Fibroblast of lung (primary cell): Measurements from ENCODE around the gene BORCS8. TPM values are rescaled to one million over a fixed set of nuclear protein-coding genes. Genes with fewer than 3 reads are reported as not detected.

Experiments
- DNase-seq, 2 donors: peaks; one replicate each; pipeline versions ENCODE4 v3.0.0 to v3.0.0-alpha.2; 2010; ENCODE audit warnings: low read depth in 2 of 2
- H2AFZ ChIP-seq: 2 replicates; pipeline ENCODE4 v1.5.1; 2012; ENCODE audit warnings: low read length, control low read depth, inconsistent platforms
- H3K27ac ChIP-seq: 2 replicates; pipeline ENCODE4 v1.5.1; 2011; ENCODE audit warnings: low read length, control low read depth; ENCODE audit not compliant: insufficient read depth
- H3K27me3 ChIP-seq: 2 replicates; pipeline ENCODE4 v1.5.1; 2011; ENCODE audit warnings: mild to moderate bottlenecking, low read length; ENCODE audit not compliant: control insufficient read depth, insufficient read depth
- H3K36me3 ChIP-seq: 2 replicates; pipeline ENCODE4 v1.5.1; 2011; ENCODE audit warnings: low read length; ENCODE audit not compliant: control insufficient read depth, insufficient read depth
- H3K4me1 ChIP-seq: 2 replicates; pipeline ENCODE4 v1.5.1; 2011; ENCODE audit warnings: low read length; ENCODE audit not compliant: control insufficient read depth, insufficient read depth; ENCODE audit errors: extremely low read depth
- H3K4me2 ChIP-seq: 2 replicates; pipeline ENCODE4 v1.5.1; 2011; ENCODE audit warnings: low read length, control low read depth; ENCODE audit not compliant: insufficient read depth; ENCODE audit errors: extremely low read depth
- H3K4me3 ChIP-seq, 4 experiments: fragments of 200-600 bp in 1 of 4; sonication (generic) in 1 of 4; replicated peaks in 1 of 4; 2 replicates each; pipeline ENCODE4 v1.5.1; 2011 to 2016; ENCODE audit warnings: low read length in 4 of 4, low read depth in 3 of 4, mild to moderate bottlenecking in 3 of 4, control low read depth in 2 of 4, inconsistent platforms in 1 of 4, mixed read lengths in 1 of 4; ENCODE audit not compliant: insufficient read depth in 1 of 4; ENCODE audit errors: control extremely low read depth in 1 of 4
- H3K79me2 ChIP-seq: 2 replicates; pipeline ENCODE4 v1.5.1; 2012; ENCODE audit warnings: mild to moderate bottlenecking, low read length, inconsistent platforms; ENCODE audit not compliant: control insufficient read depth, insufficient read depth
- H3K9ac ChIP-seq: 2 replicates; pipeline ENCODE4 v1.5.1; 2011; ENCODE audit warnings: mild to moderate bottlenecking, low read length, control low read depth; ENCODE audit not compliant: insufficient read depth
- H3K9me3 ChIP-seq: 2 replicates; pipeline ENCODE4 v1.5.1; 2012; ENCODE audit warnings: low read depth, low read length; ENCODE audit not compliant: control insufficient read depth, insufficient read depth
- H4K20me1 ChIP-seq: 2 replicates; pipeline ENCODE4 v1.5.1; 2011; ENCODE audit warnings: low read length; ENCODE audit not compliant: control insufficient read depth, insufficient read depth; ENCODE audit errors: extremely low read depth
- EZH2 ChIP-seq: IDR thresholded peaks from 2 replicates; pipeline ENCODE4 v1.5.1; 2012; ENCODE audit warnings: low read length, control low read depth, mild to moderate bottlenecking; ENCODE audit errors: missing control alignments
- polyA plus RNA-seq, 2 donors: library from polyadenylated mRNA; depleted of rRNA in 1 of 2; stranded (reverse) in 1 of 2; unstranded in 1 of 2; fragments of >200 nt; gene quantifications; 2 replicates each; pipeline ENCODE4 v1.2.1, GENCODE V29; 2011 to 2012; ENCODE audit warnings: missing spikeins in 1 of 2
- total RNA-seq: library from RNA; depleted of rRNA; stranded (reverse); fragments of >200 nt; gene quantifications from 2 replicates; pipeline ENCODE4 v1.2.1, GENCODE V29; 2014
- TF ChIP-seq, protein P1 (sequence below), 2 donors: IDR thresholded peaks in 1 of 2; conservative IDR thresholded peaks in 1 of 2; 1 replicate in 1 of 2; 2 replicates in 1 of 2; pipeline ENCODE4 v1.5.1; 2011 to 2012; ENCODE audit warnings: low read length in 2 of 2, control low read depth in 1 of 2, inconsistent platforms in 1 of 2, low read depth in 1 of 2, mild to moderate bottlenecking in 1 of 2

BORCS8 gene
- total and polyA plus RNA-seq, 2 donors (not counting 1 experiment from before 2014, with no cell fraction given), result 10.7 to 13.9 TPM

- Histone ChIP-seq H3K9me3 (no peaks in the 10 kb centered on the region), H3K4me2 (no peak overlapping the region), H4K20me1 (no peaks in the 10 kb centered on the region), H3K27me3 (no peaks in the 10 kb centered on the region), H2AFZ (no peak overlapping the region), H3K36me3 (no peaks in the 10 kb centered on the region), H3K9ac (no peak overlapping the region), H3K4me3 (no peak overlapping the region), H3K4me1 (no peaks in the 10 kb centered on the region), H3K27ac (no peak overlapping the region), H3K79me2 (no peaks in the 10 kb centered on the region)
- DNase-seq, result no peak
- no peak for TF ChIP-seq EZH2
- TF ChIP-seq, protein P1, sequence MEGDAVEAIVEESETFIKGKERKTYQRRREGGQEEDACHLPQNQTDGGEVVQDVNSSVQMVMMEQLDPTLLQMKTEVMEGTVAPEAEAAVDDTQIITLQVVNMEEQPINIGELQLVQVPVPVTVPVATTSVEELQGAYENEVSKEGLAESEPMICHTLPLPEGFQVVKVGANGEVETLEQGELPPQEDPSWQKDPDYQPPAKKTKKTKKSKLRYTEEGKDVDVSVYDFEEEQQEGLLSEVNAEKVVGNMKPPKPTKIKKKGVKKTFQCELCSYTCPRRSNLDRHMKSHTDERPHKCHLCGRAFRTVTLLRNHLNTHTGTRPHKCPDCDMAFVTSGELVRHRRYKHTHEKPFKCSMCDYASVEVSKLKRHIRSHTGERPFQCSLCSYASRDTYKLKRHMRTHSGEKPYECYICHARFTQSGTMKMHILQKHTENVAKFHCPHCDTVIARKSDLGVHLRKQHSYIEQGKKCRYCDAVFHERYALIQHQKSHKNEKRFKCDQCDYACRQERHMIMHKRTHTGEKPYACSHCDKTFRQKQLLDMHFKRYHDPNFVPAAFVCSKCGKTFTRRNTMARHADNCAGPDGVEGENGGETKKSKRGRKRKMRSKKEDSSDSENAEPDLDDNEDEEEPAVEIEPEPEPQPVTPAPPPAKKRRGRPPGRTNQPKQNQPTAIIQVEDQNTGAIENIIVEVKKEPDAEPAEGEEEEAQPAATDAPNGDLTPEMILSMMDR (conservative IDR thresholded peaks at IDR 0.05 in 1 of 2, IDR thresholded peaks at IDR 0.05 in 1 of 2; ENCODE audit: low read depth in 1 of 2, low read length in 2 of 2), result no peak
Observed at GRCh38 chr19:19238126-19238894, 46.4 kb upstream of the BORCS8 start.

- no peaks in the 10 kb centered on the region for H3K9me3 ChIP-seq
- no peak overlapping the region for H2AFZ ChIP-seq
- H3K9ac ChIP-seq, result no peak overlapping the region
- H4K20me1 ChIP-seq, result no peaks in the 10 kb centered on the region
- no peak overlapping the region for H3K27ac ChIP-seq
- no peak overlapping the region for H3K4me2 ChIP-seq
- H3K27me3 ChIP-seq, result no peaks in the 10 kb centered on the region
- TF ChIP-seq, protein P1 (conservative IDR thresholded peaks at IDR 0.05 in 1 of 2, IDR thresholded peaks at IDR 0.05 in 1 of 2; ENCODE audit: low read depth in 1 of 2, low read length in 2 of 2), result no peak
- no peak for TF ChIP-seq EZH2
- no peaks in the 10 kb centered on the region for H3K79me2 ChIP-seq
- DNase-seq, result no peak
- no peaks in the 10 kb centered on the region for H3K4me1 ChIP-seq
- no peaks in the 10 kb centered on the region for H3K36me3 ChIP-seq
- H3K4me3 ChIP-seq, result no peak overlapping the region
Observed at GRCh38 chr19:19236173-19236572, 44.2 kb upstream of the BORCS8 start.

DNA sequence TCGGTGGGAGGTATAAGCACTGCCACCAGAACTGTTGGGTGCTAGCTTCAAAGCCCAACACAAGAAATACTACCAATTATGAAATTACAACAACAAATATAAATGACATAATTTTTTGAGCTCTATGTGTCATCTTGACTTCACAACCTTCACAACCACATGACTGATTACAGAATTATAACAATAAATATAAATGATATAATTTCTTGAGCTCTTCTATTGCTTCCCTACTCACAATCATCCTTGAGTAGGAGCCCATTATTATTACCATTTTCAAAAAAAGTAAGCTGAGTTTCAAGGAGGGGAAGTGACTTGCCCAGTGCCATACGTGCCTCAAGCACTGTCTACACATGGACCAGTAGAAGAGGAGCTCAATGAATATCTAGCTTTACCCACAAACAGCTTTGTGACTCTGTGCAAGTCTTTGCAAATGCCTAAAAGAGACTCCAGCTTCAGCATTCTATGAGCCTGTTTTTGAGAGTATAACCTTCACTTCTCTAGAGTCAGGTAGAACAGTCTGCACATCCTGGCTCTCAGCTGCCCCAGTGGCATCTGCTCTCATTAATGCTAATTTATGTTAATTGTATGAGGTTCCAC is 42.4 kb upstream of the BORCS8 start:
- H3K4me1 ChIP-seq, result no peaks in the 10 kb centered on the region
- H3K4me3 ChIP-seq, result no peak overlapping the region
- H4K20me1 ChIP-seq, result no peaks in the 10 kb centered on the region
- no peaks in the 10 kb centered on the region for H3K9me3 ChIP-seq
- no peak overlapping the region for H3K4me2 ChIP-seq
- TF ChIP-seq EZH2, result no peak
- TF ChIP-seq, protein P1 (conservative IDR thresholded peaks at IDR 0.05 in 1 of 2, IDR thresholded peaks at IDR 0.05 in 1 of 2; ENCODE audit: low read depth in 1 of 2, low read length in 2 of 2), result no peak
- H3K27ac ChIP-seq, result no peak overlapping the region
- no peaks in the 10 kb centered on the region for H3K36me3 ChIP-seq
- H3K79me2 ChIP-seq, result no peaks in the 10 kb centered on the region
- H3K9ac ChIP-seq, result no peak overlapping the region
- no peaks in the 10 kb centered on the region for H3K27me3 ChIP-seq
- no peak overlapping the region for H2AFZ ChIP-seq
- no peak for DNase-seq
